Right hindlimb (tissue), 1 donor: ENCODE results near the gene DNASE1L2.

Experiments used
- DNase-seq: peaks from one replicate; pipeline ENCODE4 v3.0.0-alpha.2; 2018

DNASE1L2 gene, protein sequence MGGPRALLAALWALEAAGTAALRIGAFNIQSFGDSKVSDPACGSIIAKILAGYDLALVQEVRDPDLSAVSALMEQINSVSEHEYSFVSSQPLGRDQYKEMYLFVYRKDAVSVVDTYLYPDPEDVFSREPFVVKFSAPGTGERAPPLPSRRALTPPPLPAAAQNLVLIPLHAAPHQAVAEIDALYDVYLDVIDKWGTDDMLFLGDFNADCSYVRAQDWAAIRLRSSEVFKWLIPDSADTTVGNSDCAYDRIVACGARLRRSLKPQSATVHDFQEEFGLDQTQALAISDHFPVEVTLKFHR

DNA sequence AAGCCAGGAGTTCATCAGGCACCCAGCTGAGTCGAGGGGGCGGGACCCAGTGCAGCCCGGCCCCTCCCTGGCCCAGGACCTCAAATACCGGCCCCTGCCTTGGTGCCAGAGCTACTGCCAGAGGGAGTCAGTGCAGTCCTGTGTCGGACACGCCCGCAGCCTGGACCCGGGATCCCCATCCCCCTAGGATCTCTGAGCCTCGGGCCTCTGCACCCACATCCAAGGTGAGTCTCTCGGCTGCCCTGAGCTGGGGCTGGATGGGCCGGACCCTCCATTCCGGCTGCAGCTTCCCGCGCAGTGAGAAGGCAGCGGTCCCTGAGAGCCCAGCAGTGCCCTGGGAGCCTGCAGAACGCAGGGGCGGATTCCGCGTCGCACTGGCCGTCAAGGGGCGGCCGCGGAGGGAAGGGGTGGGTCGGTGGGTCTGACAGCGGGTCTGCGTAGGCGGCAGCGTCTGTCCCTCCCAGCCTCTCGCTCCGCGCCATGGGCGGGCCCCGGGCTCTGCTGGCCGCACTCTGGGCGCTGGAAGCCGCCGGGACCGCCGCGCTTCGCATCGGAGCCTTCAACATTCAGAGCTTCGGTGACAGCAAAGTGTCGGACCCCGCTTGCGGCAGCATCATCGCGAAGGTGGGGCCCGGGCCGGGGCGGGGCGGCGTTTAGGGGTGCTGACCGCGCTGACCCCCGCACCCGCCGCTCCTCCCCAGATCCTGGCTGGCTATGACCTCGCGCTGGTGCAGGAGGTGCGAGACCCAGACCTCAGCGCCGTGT is at the start of gene DNASE1L2:
DNASE1L2 (plus strand) TSS at position 108 of the 765 bp plus-strand sequence; CDS start at position 481, 373 bp downstream.
- DNase-seq, result peak; percentile 70

DNA sequence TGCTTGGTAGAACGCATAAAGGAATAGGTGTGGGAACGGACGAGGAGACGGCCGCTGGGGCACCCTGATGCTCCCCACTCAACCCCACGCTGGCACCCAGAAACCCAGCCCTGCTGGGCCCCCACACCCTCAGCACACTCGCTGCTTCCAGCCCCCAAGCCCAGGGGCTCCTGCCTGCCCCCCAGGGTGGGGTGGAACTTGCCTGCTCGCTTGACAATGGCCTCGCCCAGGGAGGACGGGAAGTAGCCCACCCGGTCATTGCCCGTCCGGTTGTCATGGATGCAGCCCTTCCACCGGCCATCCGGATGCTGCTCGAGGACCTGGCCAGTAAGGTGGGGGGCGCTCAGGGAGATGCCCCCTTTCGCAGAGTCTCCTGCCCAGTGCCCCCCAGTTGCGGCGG is 49.7 kb upstream of the DNASE1L2 start:
- DNase-seq, result no peak

- DNase-seq, result no peak
Observed at GRCh38 chr16:2187212-2187611, 49.0 kb upstream of the DNASE1L2 start.

DNA sequence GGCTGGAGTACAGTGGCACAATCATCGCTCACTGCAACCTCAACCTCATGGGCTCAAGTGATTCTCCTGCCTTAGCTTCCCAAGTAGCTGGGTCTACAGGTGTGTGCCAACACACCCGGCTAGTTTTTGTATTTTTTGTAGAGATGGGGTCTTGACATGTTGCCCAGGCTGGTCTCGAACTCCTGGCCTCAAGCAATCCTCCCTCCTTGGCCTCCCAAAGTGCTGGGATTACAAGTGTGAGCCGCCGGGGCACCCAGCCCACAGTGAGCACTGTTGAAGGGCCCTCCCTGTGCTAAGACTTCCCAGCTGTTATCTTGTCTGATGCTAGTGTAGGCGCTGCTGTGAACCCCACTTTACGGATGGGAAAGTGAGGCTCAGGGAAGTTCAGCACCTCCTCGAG is 47.8 kb upstream of the DNASE1L2 start:
- no peak for DNase-seq

- no peak for DNase-seq
Observed at GRCh38 chr16:2189252-2189893, 46.9 kb upstream of the DNASE1L2 start.

- DNase-seq, result no peak
Observed at GRCh38 chr16:2190002-2190658, 46.1 kb upstream of the DNASE1L2 start.

DNA sequence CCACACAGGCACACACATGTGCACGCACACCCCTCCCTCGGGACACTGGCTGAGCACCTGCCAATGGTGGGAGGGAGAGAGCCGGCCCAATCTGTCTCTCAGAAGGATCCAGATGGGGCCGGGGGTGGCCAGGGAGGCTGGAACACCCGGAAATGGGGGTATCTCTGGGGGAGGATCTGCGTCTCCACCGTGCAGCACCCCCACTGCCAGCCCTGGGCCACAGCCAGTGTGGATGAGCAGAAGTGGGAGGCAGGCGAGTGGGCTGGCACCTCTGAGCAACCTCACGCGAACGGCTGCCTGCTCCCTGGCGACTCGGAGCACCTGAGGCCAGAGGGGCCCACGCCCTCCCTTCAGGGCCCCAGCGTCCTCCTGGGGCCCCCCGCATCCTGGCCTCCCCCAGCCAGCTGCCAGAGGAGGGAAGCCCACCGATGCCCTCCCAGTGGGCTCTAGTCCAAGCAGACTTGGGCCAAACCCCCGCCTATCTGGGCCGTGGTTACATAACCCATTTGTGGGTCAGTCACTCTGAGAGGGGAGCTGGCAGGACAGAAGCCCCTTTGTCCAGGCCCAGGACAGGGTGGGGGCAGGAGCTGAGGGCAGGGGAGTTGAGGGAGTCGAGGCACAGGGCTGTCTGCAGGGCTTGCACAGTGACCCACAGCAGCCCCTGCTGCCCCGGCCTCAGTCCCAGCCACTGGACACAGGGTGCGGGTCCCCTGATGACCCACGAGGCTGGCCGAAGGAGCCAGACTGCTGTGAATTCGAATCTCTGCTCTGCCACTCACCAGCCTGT is 45.4 kb upstream of the DNASE1L2 start:
- no peak for DNase-seq

DNA sequence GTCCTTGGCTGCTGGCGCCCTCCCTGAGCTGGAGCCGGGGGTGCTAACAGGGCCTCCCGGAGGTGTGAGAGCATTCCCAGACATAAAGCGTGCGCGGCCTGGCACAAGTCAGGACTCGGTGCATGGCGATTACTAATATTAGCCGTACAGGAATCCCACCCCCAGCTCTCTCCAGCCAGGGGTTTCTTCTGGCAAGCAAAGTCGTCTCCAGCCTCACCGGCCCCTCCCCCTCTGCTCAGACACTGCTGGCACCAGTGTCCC is 44.9 kb upstream of the DNASE1L2 start:
- DNase-seq, result no peak

GRCh38 chr16:2194166-2194834 is 41.9 kb upstream of the DNASE1L2 start:
- DNase-seq, result no peak

GRCh38 chr16:2194852-2195321 is 41.4 kb upstream of the DNASE1L2 start:
- DNase-seq, result peak; percentile 54

- DNase-seq, result peak; percentile 33
Observed at GRCh38 chr16:2195322-2196161, 40.7 kb upstream of the DNASE1L2 start.

DNA sequence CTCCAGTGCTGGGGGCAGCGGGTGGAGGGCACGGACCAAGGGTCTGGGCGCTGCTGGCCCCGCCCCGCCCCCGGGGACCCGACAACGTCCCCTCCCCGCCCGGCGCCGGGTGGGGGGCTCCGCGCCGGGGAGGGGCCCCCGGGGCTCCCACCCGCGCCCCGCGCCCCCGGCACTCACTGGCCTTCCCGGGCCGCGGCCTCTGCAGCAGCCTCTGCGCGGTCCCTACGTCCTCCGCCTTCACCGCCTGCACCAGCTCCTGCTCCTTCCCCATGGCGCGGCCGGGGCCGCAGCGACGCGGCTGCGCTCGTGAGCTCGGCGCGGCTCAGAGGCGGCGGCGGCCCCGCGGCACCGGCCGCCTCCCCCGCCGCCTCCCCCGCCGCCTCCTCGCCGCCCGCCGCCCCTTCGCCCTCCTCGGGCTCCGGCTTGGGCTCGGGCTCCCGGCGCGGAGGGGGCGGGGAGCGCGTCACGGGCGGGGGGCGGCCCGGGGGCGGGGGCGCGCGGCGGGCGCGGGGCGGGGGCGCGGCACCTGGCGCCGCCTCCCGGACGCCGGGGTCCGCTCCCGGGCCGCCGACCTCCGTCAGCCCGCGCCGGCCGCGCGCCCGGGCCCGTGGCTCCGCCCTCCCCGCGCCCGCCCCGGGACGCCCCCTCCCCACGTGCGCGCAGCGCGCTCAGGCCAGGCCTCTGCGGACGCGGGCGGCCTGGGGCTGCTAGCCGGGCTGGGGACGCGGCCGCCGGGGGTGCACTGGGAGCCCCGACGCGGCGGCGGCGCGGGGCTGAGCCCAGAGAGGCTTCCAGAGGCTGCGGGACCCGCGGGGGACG is 39.9 kb upstream of the DNASE1L2 start, which contains the start of gene CASKIN1:
CASKIN1 (minus strand) TSS at position 444 of the 819 bp plus-strand sequence; CDS start at position 271, 173 bp downstream.
- peak; percentile 46 for DNase-seq

DNA sequence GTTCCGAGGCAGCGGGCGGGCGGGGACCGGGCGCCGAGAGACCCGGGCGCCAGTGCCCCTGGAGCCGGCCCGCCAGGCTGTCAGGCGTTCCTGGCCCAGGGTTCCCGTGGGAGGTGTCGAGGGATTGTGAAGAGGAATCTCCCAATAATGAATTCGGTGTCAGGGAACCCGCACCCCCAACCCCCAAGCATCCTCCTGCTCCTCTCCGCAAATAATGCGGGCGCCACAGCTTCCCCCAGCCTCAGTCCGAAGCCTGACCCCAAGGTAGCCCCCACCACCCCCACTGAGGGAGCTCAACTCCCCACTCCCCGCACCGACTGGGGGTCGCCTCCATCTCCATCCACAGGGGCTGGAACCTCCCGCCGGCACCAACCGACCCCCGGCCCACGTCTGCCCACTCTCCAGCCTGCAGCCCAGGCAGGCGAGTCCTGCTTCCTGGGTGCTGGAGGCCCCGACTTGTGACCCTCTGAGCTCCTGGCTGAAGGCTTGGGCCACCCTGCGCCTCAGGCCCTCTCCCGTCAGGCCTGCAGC is 39.2 kb upstream of the DNASE1L2 start:
- DNase-seq, result no peak

GRCh38 chr16:2197765-2198164 is 38.5 kb upstream of the DNASE1L2 start:
- peak; percentile 15 for DNase-seq

DNA sequence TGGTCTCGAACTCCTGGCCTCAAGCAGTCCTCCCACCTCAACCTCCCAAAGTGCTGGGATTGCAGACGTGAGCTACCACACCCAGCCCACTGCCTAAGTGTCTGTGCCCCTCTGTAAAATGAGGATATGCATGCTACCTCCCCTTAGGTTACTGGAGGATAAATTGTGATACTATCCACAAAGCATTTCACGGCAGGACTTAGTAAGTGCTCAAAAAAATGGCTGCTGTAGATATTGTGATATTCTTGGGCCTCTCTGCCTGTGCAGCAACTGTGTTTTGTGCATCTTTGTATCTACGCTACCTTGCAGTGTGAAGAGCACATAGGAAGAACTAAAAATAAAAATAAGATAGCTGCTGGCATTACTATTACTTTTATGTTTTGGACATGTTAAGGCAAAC is 38.0 kb upstream of the DNASE1L2 start:
- no peak for DNase-seq

DNA sequence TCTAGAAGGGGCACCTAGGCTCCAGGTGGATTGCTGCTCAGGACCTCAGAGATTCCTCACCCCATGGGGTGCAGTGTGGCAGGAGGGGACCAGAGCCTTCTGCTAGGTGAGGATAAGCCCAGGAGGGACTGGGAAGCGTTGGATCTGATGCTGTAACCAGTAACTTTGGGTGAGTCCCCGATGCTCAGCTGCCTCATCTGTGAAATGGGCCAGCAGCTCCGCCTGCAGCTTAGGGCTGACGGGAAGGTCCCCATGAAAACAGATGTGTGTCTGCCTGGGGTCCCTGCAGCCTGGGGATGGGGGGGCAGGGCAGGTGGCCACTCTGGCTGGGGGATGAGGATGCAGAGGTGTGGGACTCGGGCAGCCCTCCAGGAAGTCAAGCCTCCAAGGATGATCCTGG is 37.1 kb upstream of the DNASE1L2 start:
- DNase-seq, result peak; percentile 34

- DNase-seq, result no peak
Observed at GRCh38 chr16:2199621-2200139, 36.6 kb upstream of the DNASE1L2 start.

DNA sequence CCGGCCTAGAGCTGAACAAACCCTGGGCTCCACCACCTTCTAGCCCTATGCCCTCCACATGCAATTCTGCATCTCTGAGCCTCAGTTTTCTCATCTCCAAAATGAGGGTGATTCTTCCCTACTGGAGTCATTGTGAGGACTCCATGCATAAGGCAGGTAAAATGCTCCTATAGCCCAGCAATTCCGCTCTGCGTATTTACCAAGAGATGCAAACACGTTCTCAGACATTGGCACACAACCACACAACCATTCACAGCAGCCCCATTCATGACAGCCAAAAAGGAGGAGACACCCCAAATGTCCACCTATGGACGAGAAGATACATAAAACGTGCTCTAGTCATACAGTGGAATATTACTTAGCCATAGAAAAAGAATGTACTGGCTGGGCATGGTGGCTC is 35.9 kb upstream of the DNASE1L2 start:
- no peak for DNase-seq

- DNase-seq, result peak; percentile 19
Observed at GRCh38 chr16:2203119-2203688, 33.0 kb upstream of the DNASE1L2 start.
